Right hindlimb (tissue), 1 donor: ENCODE results near the gene MCOLN2.
"Not testable (repeated sequence)": the region's sequence is repeated elsewhere in the genome, so short reads cannot be mapped to it uniquely, and the experiment has no call there.

Source experiments
- DNase-seq: peaks from one replicate; pipeline ENCODE4 v3.0.0-alpha.2; 2018

The MCOLN2 gene

DNA sequence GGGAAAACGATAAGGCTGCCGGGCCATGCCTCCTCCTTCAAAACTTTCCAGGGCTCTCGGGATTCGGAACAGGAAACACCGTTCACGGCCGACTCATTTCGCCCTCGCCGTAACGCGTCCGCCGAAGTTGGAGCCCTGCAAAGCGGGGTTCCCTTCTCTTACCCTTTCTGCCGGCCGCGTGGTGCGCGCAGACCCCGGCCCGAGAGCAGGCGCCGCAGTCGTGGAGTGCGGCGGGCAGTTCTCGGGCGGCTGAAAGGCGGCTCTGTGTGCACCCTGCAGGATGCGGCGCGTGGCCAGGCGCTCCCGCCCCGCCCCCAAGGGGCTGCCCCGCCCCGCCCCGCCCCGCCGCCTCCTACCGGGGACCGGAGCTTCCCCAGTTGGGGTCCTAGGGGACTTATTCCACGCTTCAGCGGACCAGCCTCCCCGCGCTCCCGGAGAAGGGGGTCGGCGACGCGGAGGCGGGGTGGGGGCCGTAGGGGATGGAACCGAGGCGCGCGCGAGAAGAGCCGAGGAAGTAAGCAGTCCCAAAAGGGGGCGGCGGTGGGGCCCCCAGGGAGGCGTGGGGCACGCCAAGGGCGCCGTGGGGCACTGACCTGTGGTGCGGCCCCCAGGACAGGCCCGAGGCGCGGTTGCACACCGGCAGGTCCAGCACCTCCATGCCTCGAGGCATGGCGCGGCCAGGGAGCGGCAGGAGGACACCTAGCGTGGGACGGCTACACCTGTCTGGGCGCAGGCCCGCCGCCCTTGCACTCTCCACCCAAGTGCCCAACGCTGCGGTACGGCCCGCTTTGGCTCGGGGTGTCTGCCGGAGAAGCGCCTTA, at the start of gene MCOLN2:
MCOLN2 (minus strand) TSS at position 268 of the 821 bp plus-strand sequence; CDS start at position 27, 241 bp downstream.
- peak; percentile 43 for DNase-seq

DNA sequence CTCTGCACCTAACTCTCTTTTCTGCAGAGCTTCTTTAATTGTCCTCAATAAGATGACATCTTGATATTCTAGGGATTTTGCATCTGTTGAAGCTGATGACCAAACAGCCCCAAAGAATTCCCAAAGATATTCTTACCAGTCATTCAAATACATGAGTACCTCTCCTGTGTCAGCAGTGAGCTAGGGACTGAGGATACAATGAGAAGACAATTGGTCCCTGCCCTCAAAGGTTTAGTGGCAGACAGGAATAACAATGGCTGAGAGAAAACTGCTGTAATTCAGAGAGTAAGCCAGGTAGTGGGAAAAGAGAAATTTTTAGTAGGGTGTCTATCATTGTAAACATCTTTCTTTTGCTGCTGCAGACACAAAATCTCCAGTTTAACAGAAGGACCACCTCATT, 45.5 kb upstream of the MCOLN2 start:
- DNase-seq: no peak

DNA sequence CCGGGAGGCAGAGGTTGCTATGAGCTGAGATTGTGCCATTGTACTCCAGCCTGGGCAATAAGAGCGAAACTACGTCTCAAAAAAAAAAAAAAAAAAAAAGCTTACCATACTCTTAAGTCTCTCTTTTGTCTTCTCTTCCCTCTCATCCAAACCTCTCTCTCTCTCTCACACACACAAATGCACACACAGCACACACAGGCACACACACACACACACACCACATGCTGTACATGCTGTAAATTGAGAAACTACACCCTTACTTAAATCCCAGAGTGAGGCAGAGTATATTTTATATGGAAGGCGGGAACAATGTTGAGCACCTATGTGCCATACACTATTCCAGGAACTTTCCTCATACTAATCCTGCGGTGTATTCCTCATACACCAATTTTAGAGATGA, 44.9 kb upstream of the MCOLN2 start:
- DNase-seq: no peak

DNA sequence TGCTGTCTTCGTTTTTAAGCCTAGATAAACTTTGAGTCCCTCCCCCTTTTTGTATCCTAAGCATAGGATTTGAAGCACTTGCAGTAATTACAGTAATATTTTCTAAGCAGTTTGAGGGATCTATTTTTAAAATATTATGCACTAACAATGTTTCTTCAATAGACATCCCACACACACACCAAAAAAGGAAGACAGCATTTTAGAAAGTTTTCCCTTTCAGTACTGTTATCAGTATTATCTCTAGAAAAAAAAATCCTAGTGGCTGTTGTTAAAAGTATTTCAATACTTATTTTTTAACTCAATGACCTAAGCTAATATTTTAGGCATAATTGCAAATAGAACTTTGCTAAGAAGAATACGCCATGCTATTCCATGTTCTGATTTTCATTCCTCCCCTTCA, 36.3 kb upstream of the MCOLN2 start:
- DNase-seq: no peak

DNA sequence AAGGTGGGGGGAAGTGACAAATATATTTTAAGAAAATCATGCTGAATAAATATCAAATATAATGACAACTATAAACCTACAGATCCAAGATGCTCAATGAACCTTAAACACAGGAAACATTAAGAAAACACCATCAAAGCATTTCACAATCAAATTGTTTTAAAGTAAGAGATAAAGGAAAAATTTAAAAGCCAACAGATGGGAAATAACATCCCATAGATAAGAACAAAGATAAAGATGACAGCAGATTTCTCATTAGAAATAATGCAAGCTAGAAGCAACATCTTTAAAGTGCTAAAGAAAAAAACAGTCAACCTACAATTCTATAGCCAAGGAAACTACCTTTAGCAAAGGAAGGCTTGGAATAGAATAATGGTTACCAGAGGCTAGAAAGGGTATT, 33.6 kb upstream of the MCOLN2 start:
- no peak for DNase-seq

DNA sequence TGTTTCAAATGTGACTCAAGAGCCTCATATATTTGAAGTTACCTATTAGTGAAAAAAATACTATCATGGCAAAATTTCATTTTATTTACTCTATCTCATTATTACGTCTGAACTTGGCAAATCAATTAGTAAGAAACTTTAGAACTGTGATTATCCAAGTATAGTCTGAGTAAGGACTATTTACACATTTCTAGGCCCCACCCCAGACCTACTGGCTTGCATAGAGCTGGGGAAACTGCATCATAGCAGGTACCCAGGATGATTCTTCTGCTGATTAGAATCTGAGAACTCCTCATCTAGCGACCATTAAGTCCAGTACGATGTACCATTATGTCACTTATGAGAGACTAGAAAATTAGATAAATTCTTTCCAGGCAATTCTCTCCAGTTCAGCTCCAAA, 31.2 kb upstream of the MCOLN2 start:
- DNase-seq: no peak

DNA sequence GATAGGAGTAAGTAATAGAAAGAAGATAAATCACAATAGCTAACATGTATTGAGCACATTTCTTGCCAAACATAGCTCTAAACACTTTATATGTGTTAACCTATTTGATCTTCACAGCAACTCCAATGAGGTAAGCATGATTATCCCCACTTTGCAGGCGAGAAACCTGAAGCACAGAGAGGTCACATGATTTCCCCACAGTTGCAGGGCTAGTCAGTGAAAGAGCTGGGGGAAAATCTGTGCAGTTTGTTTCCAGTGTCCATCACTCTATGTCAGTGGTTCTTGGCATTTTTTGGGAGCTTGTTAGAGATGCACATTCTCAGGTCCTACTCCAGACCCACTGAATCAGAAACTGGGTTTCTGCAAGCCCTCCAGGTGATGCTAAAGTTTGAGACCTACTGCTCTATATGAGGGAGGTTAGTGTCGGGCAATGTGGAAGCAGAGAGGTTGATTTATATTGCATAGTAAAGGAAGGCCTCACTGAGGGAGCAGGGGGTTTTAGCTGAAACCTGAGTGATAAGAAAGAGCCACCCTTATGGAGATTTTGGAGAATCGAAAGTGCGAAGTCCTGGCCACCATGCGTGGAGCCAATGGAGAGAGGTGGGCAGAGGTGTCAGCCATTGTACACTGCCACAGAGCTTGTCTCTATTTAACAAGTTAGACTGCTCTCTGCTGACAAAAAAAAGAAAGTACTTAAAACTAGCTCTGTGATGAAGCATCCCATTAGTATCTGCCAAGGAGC, 30.5 kb upstream of the MCOLN2 start:
- no peak for DNase-seq

DNA sequence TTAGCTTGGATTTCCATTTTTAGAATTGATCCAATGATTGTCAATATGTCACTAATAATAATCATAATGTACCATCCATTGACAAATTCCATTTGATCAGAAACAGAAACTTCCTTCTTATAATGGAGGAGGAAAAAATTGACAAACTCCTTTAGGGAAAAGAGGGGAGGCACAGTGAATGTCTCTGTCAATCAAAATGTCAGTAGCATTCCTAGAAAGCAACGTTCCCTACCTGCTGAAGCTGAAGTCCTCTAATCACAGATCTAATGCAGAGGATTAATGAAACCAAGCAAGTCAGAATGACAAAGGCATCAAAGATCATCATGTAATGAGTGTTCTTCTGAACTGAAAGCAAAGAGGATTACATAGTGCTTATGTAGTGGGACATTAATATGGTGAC, 29.0 kb upstream of the MCOLN2 start:
- DNase-seq: no peak

DNA sequence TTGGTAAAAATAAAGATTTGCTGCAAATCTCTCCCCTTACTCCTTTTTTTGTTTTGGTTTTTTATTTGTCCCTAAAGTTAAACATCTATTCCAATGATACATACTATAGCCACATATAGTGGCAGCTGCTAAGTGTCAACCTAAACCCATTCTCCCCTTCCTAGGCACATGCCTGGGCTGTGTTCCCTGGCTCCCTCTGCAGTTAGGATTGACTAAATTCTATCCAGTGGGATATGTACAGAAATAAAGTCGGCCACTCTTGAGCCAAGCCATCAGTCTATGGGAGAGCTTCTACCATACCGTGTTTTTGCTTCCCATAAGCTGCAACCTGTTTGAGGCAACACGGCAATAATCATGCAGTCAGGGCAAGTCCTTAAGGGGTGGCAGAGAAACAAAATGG, 27.8 kb upstream of the MCOLN2 start:
- DNase-seq: no peak

DNA sequence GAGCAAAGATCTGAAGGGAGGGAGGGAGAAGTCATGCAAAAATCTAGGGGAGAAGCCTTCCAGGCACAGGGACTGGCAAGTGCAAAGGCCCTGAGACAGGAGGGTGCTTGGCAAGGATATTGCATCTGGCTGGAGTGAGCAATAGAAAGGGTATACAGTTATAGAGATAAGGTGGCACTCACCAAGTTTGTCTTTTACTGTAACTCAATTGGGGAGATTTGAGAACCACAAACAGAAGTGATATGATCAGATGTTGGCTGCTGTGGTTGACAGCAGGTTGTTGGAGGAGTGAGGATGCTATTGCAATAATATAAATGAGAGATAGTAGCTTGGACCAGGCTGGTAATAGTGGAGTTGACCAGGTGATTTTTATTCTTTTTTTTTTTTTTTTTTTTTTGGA, 25.8 kb upstream of the MCOLN2 start:
- DNase-seq: no peak

DNA sequence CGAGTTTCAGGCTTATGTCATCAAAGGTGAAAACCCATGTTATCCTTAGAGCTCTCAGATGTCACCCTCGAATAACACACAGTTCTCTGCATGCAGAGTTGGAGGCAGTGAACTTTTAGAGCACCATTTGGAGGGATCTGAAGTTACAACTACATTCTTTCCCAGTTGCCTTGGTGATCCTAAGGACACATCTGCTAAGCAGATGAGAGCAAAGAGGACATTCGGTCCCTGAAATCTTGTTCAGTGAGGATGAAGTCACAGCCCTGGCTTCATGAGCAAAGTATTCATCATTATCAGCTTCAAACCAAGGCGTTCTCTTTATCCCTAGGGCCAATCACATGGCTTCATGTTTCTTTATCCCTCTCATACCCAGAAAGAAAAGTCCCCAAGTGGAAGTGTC, 23.1 kb upstream of the MCOLN2 start:
- DNase-seq: peak; percentile 23

DNA sequence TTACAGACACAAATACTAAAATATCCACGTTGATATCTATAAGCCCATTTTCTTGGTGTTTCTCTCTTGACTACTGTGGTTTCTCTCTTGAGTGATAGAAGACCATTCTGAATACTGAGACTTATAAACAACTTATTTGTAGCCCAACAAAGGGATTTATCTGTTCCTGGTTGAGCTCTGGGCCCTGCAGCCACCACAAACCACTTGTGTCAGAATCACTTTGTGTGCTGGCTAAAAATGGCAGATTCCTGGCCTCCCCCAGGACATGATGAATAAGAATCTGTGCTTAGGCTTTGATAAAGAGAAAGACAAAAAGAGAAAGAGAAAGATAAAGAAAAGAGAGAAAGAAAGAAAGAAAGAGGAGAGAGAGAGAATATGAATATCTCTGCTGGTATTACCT, 18.9 kb upstream of the MCOLN2 start:
- DNase-seq: no peak

DNA sequence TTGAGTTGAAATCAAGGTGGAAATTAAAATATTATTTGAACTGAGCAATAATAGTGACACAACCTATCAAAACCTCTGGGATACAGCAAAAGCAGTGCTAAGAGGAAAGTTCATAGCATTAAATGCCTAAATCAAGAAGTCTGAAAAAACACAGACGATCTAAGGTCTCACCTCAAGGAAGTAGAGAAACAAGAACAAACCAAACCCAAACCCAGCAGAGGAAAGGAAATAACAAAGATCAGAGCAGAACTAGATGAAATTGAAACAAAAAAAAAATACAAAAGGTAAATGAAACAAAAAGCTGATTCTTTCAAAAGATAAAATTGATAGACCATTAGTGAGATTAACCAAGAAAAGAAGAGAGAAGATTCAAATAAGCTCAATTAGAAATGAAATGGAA, 8.7 kb upstream of the MCOLN2 start:
- not testable (repeated sequence) for DNase-seq

DNA sequence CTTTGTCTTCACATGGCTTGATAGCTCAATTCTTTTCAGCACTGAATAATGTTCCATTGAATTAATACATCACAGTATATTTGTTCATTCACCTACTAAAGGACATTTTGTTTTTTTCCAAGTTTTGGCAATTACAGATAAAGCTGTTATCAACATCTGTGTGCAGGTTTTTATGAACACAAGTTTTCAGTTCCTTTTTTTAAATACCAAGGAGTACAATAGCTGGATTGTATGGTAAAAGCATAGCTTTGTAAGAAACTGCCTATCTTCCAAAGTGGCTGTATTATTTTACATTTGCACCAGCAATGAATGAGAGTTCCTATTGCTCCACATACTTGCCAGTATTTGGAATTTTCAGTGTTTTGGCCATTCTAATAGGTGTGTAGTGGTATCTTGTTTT, 4.8 kb upstream of the MCOLN2 start:
- DNase-seq: no peak

DNA sequence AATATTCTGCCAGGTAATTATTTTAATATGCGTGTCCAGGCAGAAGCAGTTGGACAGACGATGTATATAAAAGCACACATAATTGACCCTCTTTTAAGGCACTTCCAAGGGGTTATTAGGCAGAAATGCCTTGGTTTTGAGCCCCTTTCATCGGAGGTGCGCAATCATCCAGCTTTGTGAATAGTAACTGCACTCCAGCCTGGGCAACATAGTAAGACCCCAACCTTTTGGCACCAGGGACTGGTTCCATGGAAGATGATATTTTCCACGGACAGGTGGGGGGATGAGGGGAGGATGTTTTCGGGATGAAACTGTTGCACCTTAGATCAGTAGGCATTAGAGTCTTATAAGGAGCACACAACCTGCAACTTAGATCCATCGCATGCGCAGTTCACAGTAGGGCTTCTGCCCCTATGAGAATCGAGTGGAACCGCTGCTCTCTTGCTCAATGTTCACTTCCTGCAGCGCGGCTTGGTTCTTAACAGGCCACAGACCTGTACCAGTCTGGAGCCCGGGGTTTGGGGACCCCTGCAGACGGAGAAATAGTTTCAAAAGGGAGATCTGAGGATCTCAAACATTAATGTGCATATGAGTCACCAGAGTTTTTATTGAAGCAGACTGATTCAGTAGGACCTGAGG, 1.8 kb upstream of the MCOLN2 start:
- DNase-seq: no peak

DNA sequence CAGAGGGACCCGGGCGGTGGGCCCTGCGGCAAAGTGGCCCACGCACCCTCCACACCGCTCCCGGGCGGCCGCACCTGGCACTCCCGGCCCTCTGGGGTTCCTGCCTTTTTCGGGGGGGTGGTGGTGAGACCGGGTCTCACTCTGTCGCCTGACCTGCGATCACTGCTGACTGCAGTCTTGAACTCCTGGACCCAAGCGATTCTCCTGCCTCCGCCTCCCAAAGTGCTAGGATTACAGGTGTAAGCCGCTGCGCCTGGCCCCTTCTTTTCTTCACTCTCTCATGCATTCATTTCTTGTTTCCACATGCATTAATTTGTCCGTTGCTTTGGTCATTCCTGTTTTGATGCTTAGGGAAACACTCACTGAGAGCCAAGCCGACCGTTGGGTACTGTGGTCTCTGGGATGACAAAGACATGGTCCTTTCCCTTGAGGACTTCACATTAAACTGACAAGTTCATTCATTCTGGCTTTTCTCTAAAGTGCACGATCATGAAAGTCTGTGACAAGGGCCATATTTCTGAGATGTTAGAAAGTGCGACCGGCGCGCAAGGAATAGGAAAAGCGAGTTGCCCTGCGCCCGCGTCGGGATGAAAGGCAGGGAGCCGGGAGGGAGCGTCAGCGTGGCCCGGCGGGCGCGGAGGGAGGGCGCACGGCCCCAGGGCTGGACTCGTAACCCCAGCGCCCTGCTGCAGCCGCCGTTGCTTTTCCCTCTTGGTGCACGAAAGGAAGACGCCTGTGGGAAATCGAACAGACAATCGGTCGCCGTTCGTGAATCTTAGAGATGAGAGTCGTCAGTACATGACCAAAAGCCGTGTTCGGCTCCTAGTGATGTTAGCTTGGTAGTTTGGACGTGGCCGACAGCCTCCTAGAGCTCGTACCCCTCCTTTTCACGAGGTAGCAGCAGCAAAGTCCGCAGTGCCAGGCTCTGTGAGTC, 1.0 kb upstream of the MCOLN2 start:
- DNase-seq: no peak

DNA sequence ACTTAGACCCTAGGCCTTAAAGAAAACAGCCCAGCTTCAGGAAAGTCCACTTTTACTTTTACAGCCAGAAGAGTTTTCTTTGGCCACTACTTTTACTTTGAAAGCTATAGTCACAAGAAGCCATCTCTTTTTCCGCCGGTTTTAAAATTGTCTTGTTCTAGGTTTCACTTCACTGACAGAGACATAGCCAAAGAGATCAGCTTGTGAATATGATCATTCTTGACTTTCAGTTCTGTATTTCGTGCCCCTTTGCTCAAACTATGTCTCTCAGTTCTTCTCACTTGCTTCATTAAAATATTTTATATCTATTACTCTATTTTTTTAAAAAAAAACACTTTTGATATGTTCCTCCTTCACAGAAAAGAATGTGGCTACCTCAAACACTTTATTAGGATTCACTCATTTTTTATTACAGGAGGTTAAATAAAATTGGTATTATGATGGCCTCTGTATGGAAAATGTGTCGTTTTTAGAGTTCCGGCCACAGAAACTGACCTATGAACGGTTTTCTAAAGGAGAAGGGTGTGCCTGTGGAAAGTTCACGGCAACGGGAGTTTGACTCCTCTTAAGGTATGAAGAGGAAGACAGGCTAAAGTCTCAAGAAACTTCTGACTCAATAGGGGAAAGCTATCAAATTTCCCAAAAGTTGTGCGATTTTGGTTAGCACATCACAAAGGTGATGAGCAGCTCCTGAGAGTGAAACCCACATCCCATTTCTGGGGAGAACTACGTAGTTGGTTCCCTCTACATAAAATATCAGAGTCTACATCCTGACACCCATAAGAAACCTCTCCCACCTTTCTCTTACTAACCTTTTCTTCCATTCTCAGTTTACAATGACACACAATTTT, 1.2 kb downstream of the MCOLN2 start:
- no peak for DNase-seq

DNA sequence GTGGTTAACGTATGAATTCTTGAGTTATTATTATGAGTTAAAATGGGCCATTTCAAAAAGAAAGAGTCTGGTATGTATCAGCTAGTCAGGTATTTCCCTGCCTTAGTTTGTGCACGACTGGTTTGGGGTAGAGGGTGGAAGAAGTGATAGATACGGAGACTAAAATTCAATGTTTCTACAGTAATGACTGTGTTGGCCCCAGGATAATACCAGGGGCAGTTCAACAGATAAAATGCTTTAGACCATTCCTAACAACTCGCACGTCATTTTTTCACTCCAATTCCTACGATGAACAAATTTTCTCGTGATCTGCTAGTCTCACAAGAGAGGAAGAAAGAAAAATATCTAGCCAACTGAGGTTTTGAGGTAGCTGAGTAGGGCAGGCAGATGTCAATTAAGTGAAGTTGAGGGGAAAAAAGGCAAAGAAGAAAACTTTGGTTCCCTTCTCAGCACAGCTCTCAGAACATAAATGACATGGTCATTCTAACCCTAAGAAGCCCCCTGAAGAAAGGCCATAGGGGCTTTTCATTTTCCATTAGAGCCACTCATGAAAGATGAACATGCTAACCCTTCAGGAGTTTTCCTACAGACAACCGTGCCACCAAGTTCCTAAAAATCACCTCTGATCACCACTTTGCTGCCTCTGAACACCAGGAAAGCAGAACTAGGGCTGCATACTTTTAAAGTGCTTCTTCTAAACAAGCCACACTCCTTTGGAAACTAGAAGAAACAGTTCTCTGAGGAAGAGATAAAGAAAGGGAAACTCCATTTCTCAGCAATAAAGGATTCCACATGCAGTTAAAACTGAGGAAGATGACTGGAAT, 5.6 kb downstream of the MCOLN2 start:
- no peak for DNase-seq

DNA sequence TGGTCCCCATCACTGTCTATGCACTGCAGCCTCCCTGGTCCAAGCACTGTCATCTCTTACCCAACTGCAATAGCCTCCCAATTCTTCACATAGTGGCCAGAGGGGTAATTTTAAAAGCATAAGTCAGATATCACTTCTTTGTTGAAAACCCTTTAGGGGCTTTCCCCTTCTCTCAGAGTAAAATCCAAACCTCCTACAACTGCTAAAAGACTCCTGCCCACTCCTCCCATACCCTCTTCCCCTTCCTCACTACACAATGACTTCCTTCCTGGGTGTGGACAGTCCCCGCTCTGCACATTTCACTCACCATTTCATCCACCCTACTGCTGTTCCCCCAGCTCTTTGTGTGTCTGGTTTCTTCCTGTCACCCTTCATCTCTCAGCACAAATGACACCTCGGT, 8.3 kb downstream of the MCOLN2 start:
- DNase-seq: no peak

DNA sequence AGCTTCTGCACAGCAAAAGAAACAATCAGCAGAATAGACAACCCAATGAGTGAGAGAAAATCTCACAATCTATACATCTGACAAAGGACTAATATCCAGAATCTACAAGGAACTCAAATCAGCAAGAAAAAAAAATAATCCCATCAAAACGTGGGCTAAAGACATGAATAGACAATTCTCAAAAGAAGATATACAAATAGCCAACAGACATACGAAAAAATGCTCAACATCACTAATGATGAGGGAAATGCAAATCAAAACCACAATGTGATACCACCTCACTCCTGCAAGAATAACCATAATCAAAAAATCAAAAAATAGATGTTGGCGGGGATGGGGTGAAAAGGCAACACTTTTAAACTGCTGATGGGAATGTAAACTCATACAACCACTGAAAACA, 10.4 kb downstream of the MCOLN2 start:
- not testable (repeated sequence) for DNase-seq

DNA sequence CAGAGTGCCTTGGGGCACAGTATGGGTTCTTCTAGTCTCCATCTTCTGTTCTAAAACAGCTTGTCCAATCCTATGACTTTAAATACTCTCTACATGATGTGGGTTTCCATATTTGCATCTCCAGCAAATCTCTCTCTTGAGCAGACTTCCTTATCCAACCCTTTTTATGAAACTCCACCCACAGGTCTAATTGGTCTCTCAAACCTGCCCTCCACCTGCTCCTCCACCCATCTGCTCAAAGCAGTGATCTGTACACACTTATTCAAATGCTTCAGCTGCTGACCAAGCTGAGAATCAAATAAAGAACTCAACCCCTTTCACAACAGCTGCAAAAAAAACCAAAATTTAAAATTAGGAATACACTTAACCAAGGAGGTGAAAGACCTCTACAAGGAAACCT, 11.5 kb downstream of the MCOLN2 start:
- DNase-seq: no peak
